B cell (primary cell): ENCODE measurements around the gene STAM. TPM values are rescaled to one million over a fixed set of nuclear protein-coding genes. Genes with fewer than 3 reads are reported as not detected.

Source experiments
- ATAC-seq: fragments of 200-7000 bp; cut with Tn5 transposase; one replicate; pipeline ENCODE4 v1.10.0; 2021; ENCODE audit warnings: low read depth, mild to moderate bottlenecking, moderate number of reproducible peaks, moderate library complexity
- CTCF ChIA-PET: fragments of 350-600 bp; sonication (Branson Sonifier 250); formaldehyde crosslinking; loops from one replicate; lab custom pipeline; 2021; ENCODE audit warnings: antibody characterized with exemption, inconsistent platforms; lab: Charles Lee
- POLR2A ChIA-PET: fragments of 350-600 bp; sonication (Branson Sonifier 250); formaldehyde crosslinking; loops from one replicate; lab custom pipeline; 2021; ENCODE audit warnings: antibody characterized with exemption; lab: Charles Lee
- DNase-seq: peaks from one replicate; pipeline ENCODE4 v3.0.0; 2013
- H2AFZ ChIP-seq: 2 replicates; pipeline ENCODE4 v1.6.1; 2012; ENCODE audit warnings: mild to moderate bottlenecking, low read depth, low read length; ENCODE audit not compliant: insufficient read depth, poor library complexity, severe bottlenecking
- H3K27ac ChIP-seq, 2 donors: 1 replicate in 1 of 2; 2 replicates in 1 of 2; pipeline ENCODE4 v1.5.1; 2012 to 2013; ENCODE audit warnings: low read length in 2 of 2, mild to moderate bottlenecking in 2 of 2, moderate library complexity in 1 of 2
- H3K27me3 ChIP-seq, 4 experiments: fragments of 200-600 bp in 1 of 4; sonication (generic) in 1 of 4; replicated peaks in 1 of 4; 1 replicate in 2 of 4; 2 replicates in 2 of 4; pipeline versions ENCODE4 v1.6.1 to v1.7.0; 2013 to 2016; ENCODE audit warnings: low read length in 3 of 4, mild to moderate bottlenecking in 2 of 4, mixed read lengths in 1 of 4, moderate library complexity in 1 of 4; ENCODE audit not compliant: insufficient read depth in 4 of 4, control insufficient read depth in 3 of 4; ENCODE audit errors: control extremely low read depth in 1 of 4
- H3K36me3 ChIP-seq, 2 experiments: replicated peaks in 1 of 2; 1 replicate in 1 of 2; 2 replicates in 1 of 2; pipeline versions ENCODE4 v1.6.1 to v1.7.1; 2013; ENCODE audit warnings: low read length in 1 of 2; ENCODE audit not compliant: insufficient read depth in 2 of 2, control insufficient read depth in 1 of 2; ENCODE audit errors: control extremely low read depth in 1 of 2, extremely low read depth in 1 of 2
- H3K4me1 ChIP-seq, 2 donors: fragments of 200-600 bp in 1 of 2; sonication (generic) in 1 of 2; 1 replicate in 1 of 2; 2 replicates in 1 of 2; pipeline versions ENCODE4 v1.5.1 to v1.6.1; 2013 to 2017; ENCODE audit warnings: low read length in 2 of 2; ENCODE audit not compliant: control insufficient read depth in 2 of 2, insufficient read depth in 2 of 2
- H3K4me2 ChIP-seq: replicated peaks from 2 replicates; pipeline ENCODE3; 2012; ENCODE audit warnings: mild to moderate bottlenecking, low read depth, low read length; ENCODE audit not compliant: poor library complexity, severe bottlenecking
- H3K4me3 ChIP-seq, 5 experiments: fragments of 200-600 bp in 1 of 5; sonication (generic) in 1 of 5; 1 replicate in 3 of 5; 2 replicates in 2 of 5; pipeline versions ENCODE4 v1.5.1 to v1.7.0; 2011 to 2016; ENCODE audit warnings: low read length in 4 of 5, mild to moderate bottlenecking in 4 of 5, low read depth in 2 of 5, control low read depth in 1 of 5, moderate library complexity in 1 of 5; ENCODE audit not compliant: insufficient read depth in 1 of 5; ENCODE audit errors: control extremely low read depth in 1 of 5, extremely low read depth in 1 of 5
- H3K79me2 ChIP-seq: fragments of 200-600 bp; sonication (generic); one replicate; pipeline ENCODE4 v1.6.0; 2016; ENCODE audit warnings: low read length; ENCODE audit not compliant: control insufficient read depth, insufficient read depth
- H3K9ac ChIP-seq: fragments of 200-600 bp; sonication (generic); 2 replicates; pipeline ENCODE4 v1.6.1; 2017; ENCODE audit warnings: mild to moderate bottlenecking, low read length, moderate library complexity
- H3K9me3 ChIP-seq, 3 donors: one replicate each; pipeline versions ENCODE4 v1.6.1 to v1.7.1; 2013; ENCODE audit warnings: low read length in 2 of 3; ENCODE audit not compliant: control insufficient read depth in 2 of 3, insufficient read depth in 1 of 3; ENCODE audit errors: control extremely low read depth in 1 of 3
- H4K20me1 ChIP-seq: 2 replicates; pipeline ENCODE4 v1.6.0; 2012; ENCODE audit warnings: mild to moderate bottlenecking, low read length; ENCODE audit not compliant: insufficient read depth, control insufficient read depth, poor library complexity, severe bottlenecking
- H3K27ac Mint-ChIP-seq: one replicate; pipeline ENCODE4 v1.8.0; 2021; ENCODE audit warnings: mixed read lengths
- H3K27me3 Mint-ChIP-seq: one replicate; pipeline ENCODE4 v1.8.0; 2021; ENCODE audit warnings: mixed read lengths
- H3K4me1 Mint-ChIP-seq: one replicate; pipeline ENCODE4 v1.8.0; 2021; ENCODE audit warnings: mixed read lengths
- H3K4me3 Mint-ChIP-seq: one replicate; pipeline ENCODE4 v1.8.0; 2021; ENCODE audit warnings: mixed read lengths
- H3K9me3 Mint-ChIP-seq: one replicate; pipeline ENCODE4 v1.8.0; 2022; ENCODE audit warnings: mixed read lengths; ENCODE audit not compliant: insufficient read depth
- EZH2 ChIP-seq: IDR thresholded peaks from 2 replicates; pipeline ENCODE4 v1.6.1; 2012; ENCODE audit warnings: borderline replicate concordance, low read depth, mild to moderate bottlenecking, moderate library complexity, low read length; ENCODE audit not compliant: insufficient read depth, poor library complexity, severe bottlenecking
- WGBS: methylation state at CpG from one replicate; pipeline ENCODE4 v1.1.5; 2013; ENCODE audit warnings: missing lambda C conversion rate; ENCODE audit not compliant: insufficient coverage; 5-methylcytosine and 5-hydroxymethylcytosine counted together
- intact Hi-C: fragments of 100-400 bp; cut with micrococcal nuclease; formaldehyde crosslinking; loops from one replicate; pipeline ENCODE4 v1.10.0; 2022
- polyA plus RNA-seq: library from polyadenylated mRNA; depleted of rRNA; stranded (reverse); fragments of >200 nt; gene quantifications from 2 replicates; pipeline ENCODE4 v1.2.3, GENCODE V29; 2012
- total RNA-seq, 2 donors: library from RNA; stranded (reverse); fragments of 120-200 nt in 1 of 2; gene quantifications; 1 replicate in 1 of 2; 2 replicates in 1 of 2; pipeline versions ENCODE4 v1.2.3 to v1.2.4, GENCODE V29; 2013 to 2022
- TF ChIP-seq, protein P1 (sequence below): fragments of 200-600 bp; IDR thresholded peaks from one replicate; pipeline ENCODE4 v1.8.0; 2022; ENCODE audit warnings: antibody characterized with exemption, mild to moderate bottlenecking

The STAM gene
- total and polyA plus RNA-seq, 2 donors (not counting 1 experiment from before 2014, with no cell fraction given) = 9.1 to 35.1 TPM

DNA sequence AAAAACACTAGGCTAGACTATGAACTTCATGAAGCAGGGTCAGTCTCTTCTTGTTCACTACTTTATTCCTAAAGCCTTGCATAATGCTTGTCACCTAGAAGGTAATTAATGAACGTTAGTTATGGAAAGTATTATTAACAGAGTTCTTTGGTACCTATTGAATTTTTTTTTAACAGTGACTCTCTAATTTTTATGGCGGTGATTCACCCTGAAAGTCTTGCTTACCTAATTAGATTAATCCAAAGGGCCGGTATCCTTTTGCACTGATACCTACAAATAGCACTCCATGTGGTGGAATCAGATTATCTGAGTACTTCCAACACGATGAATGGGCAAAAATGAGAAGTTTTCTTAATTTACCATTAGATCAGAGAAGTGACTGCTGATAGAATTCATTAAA lies 31.7 kb downstream of the STAM start:
- Histone ChIP-seq H2AFZ (no peak overlapping the region), H3K27me3 (no peaks in the 10 kb centered on the region), H3K9ac (no peak overlapping the region), H3K4me1 (no peaks in the 10 kb centered on the region), H3K4me3 (no peak overlapping the region), H3K9me3 (no peaks in the 10 kb centered on the region), H3K79me2 (peaks cover 52% of the 10 kb centered on the region), H4K20me1 (no peaks in the 10 kb centered on the region), H3K36me3 (peaks cover 0 to 1% of the 10 kb centered on the region in 2 experiments), H3K4me2 (no peak overlapping the region), H3K27ac (no peak overlapping the region)
- no peak overlapping the region for H3K27ac Mint-ChIP-seq
- H3K9me3 Mint-ChIP-seq = no peaks in the 10 kb centered on the region
- no peaks in the 10 kb centered on the region for H3K27me3 Mint-ChIP-seq
- WGBS = no CpG with 5 or more reads among the region's 4 CpGs
- H3K4me3 Mint-ChIP-seq = no peak overlapping the region
- ChIA-PET POLR2A (no interaction called here), CTCF (interaction anchor here (0.5 kb wide), 1 partner anchor 18 kb away, joined by 3 read pairs; no protein-coding TSS in a partner anchor)
- ATAC-seq = no peak
- DNase-seq = no peak
- no peak for TF ChIP-seq EZH2
- TF ChIP-seq, protein P1, sequence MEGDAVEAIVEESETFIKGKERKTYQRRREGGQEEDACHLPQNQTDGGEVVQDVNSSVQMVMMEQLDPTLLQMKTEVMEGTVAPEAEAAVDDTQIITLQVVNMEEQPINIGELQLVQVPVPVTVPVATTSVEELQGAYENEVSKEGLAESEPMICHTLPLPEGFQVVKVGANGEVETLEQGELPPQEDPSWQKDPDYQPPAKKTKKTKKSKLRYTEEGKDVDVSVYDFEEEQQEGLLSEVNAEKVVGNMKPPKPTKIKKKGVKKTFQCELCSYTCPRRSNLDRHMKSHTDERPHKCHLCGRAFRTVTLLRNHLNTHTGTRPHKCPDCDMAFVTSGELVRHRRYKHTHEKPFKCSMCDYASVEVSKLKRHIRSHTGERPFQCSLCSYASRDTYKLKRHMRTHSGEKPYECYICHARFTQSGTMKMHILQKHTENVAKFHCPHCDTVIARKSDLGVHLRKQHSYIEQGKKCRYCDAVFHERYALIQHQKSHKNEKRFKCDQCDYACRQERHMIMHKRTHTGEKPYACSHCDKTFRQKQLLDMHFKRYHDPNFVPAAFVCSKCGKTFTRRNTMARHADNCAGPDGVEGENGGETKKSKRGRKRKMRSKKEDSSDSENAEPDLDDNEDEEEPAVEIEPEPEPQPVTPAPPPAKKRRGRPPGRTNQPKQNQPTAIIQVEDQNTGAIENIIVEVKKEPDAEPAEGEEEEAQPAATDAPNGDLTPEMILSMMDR = no peak
- peaks cover 7% of the 10 kb centered on the region for H3K4me1 Mint-ChIP-seq
- intact Hi-C loops = no loop called here

DNA sequence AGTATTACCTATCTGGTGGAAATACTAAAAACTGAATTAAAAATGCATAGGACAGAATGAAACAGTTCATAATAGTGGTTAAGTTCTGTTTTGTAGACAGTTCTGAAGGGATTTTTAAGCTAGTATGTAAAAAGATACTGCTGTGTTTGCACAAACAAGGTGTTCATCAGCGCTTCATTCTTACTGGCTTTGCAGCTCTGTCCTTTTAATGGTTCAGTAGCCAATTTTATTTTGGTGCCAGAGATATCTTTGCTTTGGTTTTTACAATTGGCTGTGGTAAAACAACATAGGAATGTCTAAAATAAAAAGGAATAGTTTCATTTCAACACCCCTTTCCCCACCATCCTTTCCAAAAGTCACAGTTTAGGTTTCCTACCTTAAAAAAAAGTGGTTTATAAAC lies 33.0 kb downstream of the STAM start:
- ChIA-PET POLR2A (no interaction called here), CTCF (no interaction called here)
- Mint-ChIP-seq H3K27me3 (no peaks in the 10 kb centered on the region), H3K4me1 (peaks cover 9% of the 10 kb centered on the region), H3K9me3 (no peaks in the 10 kb centered on the region), H3K4me3 (no peak overlapping the region), H3K27ac (no peak overlapping the region)
- 100% methylated on average over 1 of the region's 1 CpG for WGBS
- Histone ChIP-seq H2AFZ (no peak overlapping the region), H3K9ac (no peak overlapping the region), H3K27me3 (no peaks in the 10 kb centered on the region), H3K4me3 (no peak overlapping the region), H3K36me3 (peaks cover 0 to 1% of the 10 kb centered on the region in 2 experiments), H3K9me3 (no peaks in the 10 kb centered on the region), H4K20me1 (no peaks in the 10 kb centered on the region), H3K4me2 (no peak overlapping the region), H3K4me1 (peaks cover 0 to 3% of the 10 kb centered on the region in 2 donors), H3K79me2 (peaks cover 51% of the 10 kb centered on the region), H3K27ac (no peak overlapping the region)
- ATAC-seq (no peak), DNase-seq (no peak)
- no peak for TF ChIP-seq EZH2
- TF ChIP-seq, protein P1 = no peak
- intact Hi-C loops = no loop called here
